A673 (cell line): ENCODE results near the gene TRIM46. TPM values are rescaled to one million over a fixed set of nuclear protein-coding genes. Genes with fewer than 3 reads are reported as not detected.

Source experiments
- BruUV-seq: library from RNA; stranded (reverse); fragments of 400-500 nt; replicated peaks from 2 replicates; lab custom pipeline; 2021; lab: Mats Ljungman, UMichigan
- CTCF ChIA-PET: fragments of 300-600 bp; sonication (Branson Sonifier 250); formaldehyde crosslinking; loops from one replicate; lab custom pipeline; 2022; ENCODE audit warnings: antibody characterized with exemption; lab: Charles Lee
- POLR2A ChIA-PET: fragments of 300-600 bp; sonication (Branson Sonifier 250); formaldehyde crosslinking; loops from one replicate; lab custom pipeline; 2022; ENCODE audit warnings: antibody characterized with exemption; ENCODE audit not compliant: low non-redundant PET; lab: Charles Lee
- DNase-seq: peaks from one replicate; pipeline ENCODE4 v3.0.0-alpha.2; 2015; ENCODE audit warnings: low spot score
- H3K27ac ChIP-seq: fragments of 200-600 bp; sonication (generic); 2 replicates; pipeline ENCODE4 v1.5.1; 2016; ENCODE audit warnings: mixed run types, low read depth, mild to moderate bottlenecking, mixed read lengths, antibody characterized with exemption, low read length; ENCODE audit not compliant: poor library complexity, severe bottlenecking
- H3K27me3 ChIP-seq: fragments of 200-600 bp; sonication (generic); replicated peaks from 2 replicates; pipeline ENCODE4 v1.6.1; 2017; ENCODE audit warnings: mixed run types, low read depth, mild to moderate bottlenecking, mixed read lengths, antibody characterized with exemption, low read length; ENCODE audit not compliant: insufficient read depth, poor library complexity
- H3K36me3 ChIP-seq: fragments of 200-600 bp; sonication (generic); 2 replicates; pipeline ENCODE4 v1.6.1; 2016; ENCODE audit warnings: mixed run types, mild to moderate bottlenecking, mixed read lengths, antibody characterized with exemption, low read length; ENCODE audit not compliant: insufficient read depth, poor library complexity, severe bottlenecking
- H3K4me1 ChIP-seq: fragments of 200-600 bp; sonication (generic); 2 replicates; pipeline ENCODE4 v1.6.1; 2017; ENCODE audit warnings: mixed run types, mild to moderate bottlenecking, mixed read lengths, antibody characterized with exemption, low read length; ENCODE audit not compliant: insufficient read depth, poor library complexity, severe bottlenecking
- H3K4me3 ChIP-seq: fragments of 200-600 bp; sonication (generic); 2 replicates; pipeline ENCODE4 v1.5.1; 2016; ENCODE audit warnings: low read depth, mixed run types, mild to moderate bottlenecking, mixed read lengths, low read length; ENCODE audit not compliant: poor library complexity, severe bottlenecking
- H3K9me3 ChIP-seq: fragments of 200-600 bp; sonication (generic); 2 replicates; pipeline ENCODE4 v1.6.1; 2016; ENCODE audit warnings: mixed run types, low read depth, mild to moderate bottlenecking, mixed read lengths, antibody characterized with exemption, low read length; ENCODE audit not compliant: poor library complexity, severe bottlenecking
- EZH2 ChIP-seq: fragments of 200-600 bp; sonication (generic); IDR thresholded peaks from 2 replicates; pipeline ENCODE4 v1.6.1; 2017; ENCODE audit warnings: borderline replicate concordance, low read depth, mild to moderate bottlenecking, mixed read lengths, antibody characterized with exemption, low read length; ENCODE audit not compliant: poor library complexity, severe bottlenecking
- intact Hi-C: fragments of 100-400 bp; cut with micrococcal nuclease; formaldehyde crosslinking; loops from one replicate; pipeline ENCODE4 v1.10.0; 2022; ENCODE audit not compliant: unreplicated experiment
- total RNA-seq: library from RNA; stranded (reverse); gene quantifications from 2 replicates; pipeline ENCODE4 v1.2.3, GENCODE V29; 2021
- TF ChIP-seq, protein P1 (sequence below): fragments of 300-800, 200-600 bp; sonication (generic); conservative IDR thresholded peaks from 2 replicates; pipeline ENCODE4 v1.5.1; 2017; ENCODE audit warnings: low read depth, mild to moderate bottlenecking, antibody characterized with exemption, low read length, moderate library complexity, mixed read lengths

Gene TRIM46
- total RNA-seq, 1 experiment from 2014 or later: 5.1 TPM

DNA sequence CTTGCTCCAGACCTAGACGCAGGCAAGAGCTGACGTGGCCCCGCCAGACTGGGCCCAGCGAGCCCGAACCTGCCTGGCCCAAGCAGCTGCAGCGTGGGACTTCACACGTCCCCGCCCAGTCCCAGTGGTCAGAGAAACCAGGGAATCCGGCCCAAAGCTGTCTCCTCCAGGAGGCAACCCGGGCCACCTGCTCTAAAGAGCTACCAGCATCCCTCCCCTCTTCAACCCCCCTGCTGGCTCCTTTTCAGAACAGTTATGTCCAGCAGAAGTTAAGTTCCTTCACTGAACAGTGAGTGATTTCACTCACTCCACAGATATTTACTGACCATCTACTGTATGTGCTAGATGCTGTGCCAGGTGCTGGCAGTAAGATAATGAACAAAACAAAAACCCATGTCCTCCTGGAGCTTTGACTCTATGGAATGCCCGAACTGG, 48.1 kb upstream of the TRIM46 start:
- intact Hi-C loops: loop anchor here (5.0 kb wide), 1 partner anchor 33 kb away; no protein-coding TSS in a partner anchor
- no peak for TF ChIP-seq EZH2
- TF ChIP-seq, protein P1, sequence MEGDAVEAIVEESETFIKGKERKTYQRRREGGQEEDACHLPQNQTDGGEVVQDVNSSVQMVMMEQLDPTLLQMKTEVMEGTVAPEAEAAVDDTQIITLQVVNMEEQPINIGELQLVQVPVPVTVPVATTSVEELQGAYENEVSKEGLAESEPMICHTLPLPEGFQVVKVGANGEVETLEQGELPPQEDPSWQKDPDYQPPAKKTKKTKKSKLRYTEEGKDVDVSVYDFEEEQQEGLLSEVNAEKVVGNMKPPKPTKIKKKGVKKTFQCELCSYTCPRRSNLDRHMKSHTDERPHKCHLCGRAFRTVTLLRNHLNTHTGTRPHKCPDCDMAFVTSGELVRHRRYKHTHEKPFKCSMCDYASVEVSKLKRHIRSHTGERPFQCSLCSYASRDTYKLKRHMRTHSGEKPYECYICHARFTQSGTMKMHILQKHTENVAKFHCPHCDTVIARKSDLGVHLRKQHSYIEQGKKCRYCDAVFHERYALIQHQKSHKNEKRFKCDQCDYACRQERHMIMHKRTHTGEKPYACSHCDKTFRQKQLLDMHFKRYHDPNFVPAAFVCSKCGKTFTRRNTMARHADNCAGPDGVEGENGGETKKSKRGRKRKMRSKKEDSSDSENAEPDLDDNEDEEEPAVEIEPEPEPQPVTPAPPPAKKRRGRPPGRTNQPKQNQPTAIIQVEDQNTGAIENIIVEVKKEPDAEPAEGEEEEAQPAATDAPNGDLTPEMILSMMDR: no peak
- ChIA-PET POLR2A (no interaction called here), CTCF (interaction anchor here (1.3 kb wide), 1 partner anchor 34 kb away, joined by 6 read pairs; no protein-coding TSS in a partner anchor)
- H3K27ac ChIP-seq: no peak overlapping the region
- no peak overlapping the region for H3K4me3 ChIP-seq
- no peaks in the 10 kb centered on the region for H3K27me3 ChIP-seq
- DNase-seq: no peak
- H3K4me1 ChIP-seq: peaks cover 35% of the 10 kb centered on the region
- no TSS peak for BruUV-seq
- H3K36me3 ChIP-seq: no peaks in the 10 kb centered on the region
- no peaks in the 10 kb centered on the region for H3K9me3 ChIP-seq

DNA sequence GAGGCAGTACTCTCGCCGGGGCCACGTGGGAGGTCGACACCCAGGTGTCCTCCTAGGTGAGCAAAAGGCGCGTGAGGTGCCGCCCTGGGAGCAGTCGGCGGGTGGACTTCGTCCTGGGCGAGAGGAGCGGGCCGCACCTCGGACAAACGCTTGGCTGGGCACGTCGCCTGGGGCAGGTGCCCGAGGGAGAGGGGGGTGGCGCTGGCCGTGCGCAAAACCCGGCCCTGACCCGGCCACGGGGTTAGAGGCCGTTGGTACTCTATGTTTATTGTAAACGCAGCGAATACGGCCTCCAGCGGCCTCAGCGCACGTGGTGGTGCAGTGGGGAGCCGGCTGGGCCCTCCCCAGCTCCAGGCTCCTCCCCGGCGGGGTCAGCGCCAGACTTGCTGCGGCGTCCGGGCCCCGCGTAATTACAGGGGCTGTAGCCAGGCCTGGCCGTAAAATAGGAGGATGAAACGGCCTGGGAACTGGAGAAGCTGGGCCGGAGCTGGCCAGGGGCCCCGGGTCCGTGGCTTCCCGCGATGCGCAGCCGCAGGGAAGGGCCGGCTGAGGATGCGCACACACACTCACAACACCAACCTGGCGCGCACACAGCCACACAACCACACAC, 47.6 kb upstream of the TRIM46 start:
- no peaks in the 10 kb centered on the region for H3K36me3 ChIP-seq
- peak overlapping the region; percentile 56 for H3K4me3 ChIP-seq
- H3K9me3 ChIP-seq: no peaks in the 10 kb centered on the region
- H3K27me3 ChIP-seq: no peaks in the 10 kb centered on the region
- TF ChIP-seq EZH2: no peak
- TF ChIP-seq, protein P1: no peak
- ChIA-PET POLR2A (no interaction called here), CTCF (interaction anchor here (1.3 kb wide), 1 partner anchor 34 kb away, joined by 6 read pairs; no protein-coding TSS in a partner anchor)
- DNase-seq: no peak
- intact Hi-C loops: loop anchor here (5.0 kb wide), 1 partner anchor 34 kb away; no protein-coding TSS in a partner anchor
- BruUV-seq: no TSS peak
- peaks cover 35% of the 10 kb centered on the region for H3K4me1 ChIP-seq
- H3K27ac ChIP-seq: no peak overlapping the region

DNA sequence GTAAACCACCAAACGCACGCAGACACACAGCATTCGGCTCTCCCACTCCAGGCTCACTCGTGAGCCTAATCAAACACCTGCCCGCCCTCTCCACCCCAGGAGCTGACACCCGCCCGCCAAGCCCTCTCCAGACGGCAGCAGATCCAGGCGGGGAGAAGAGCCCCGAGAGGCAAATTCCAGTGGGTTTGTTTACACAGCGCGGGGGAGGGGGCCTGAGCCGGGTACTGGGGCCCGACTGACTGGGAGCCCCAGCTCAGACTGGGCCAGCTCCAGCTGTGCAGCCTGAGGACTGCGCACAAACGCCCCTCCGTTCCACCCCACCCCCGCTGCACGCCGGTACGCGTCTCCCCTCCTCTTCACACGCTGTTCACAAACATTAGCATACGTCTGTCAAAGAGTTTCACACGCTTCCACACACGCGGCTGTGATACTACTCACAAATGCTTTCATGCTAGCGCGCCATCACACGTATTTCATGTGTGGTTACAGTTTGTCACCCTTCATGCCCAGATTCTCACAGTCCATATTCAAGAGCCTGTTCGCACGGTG, 47.0 kb upstream of the TRIM46 start:
- CTCF ChIA-PET: no interaction called here
- Histone ChIP-seq H3K4me3 (peak overlapping the region; percentile 56), H3K36me3 (no peaks in the 10 kb centered on the region), H3K4me1 (peaks cover 35% of the 10 kb centered on the region), H3K27me3 (no peaks in the 10 kb centered on the region), H3K27ac (no peak overlapping the region), H3K9me3 (no peaks in the 10 kb centered on the region)
- intact Hi-C loops: loop anchor here (5.0 kb wide), 1 partner anchor 34 kb away; no protein-coding TSS in a partner anchor
- TF ChIP-seq, protein P1: no peak; the same call in 1 of the 2 replicates
- no peak for TF ChIP-seq EZH2
- POLR2A ChIA-PET: no interaction called here
- peak; percentile 38 for DNase-seq
- no TSS peak for BruUV-seq
